Trophoblast cell (in vitro differentiated cells and primary cell): ENCODE data around the gene URI1.

ENCODE experiments used
- DNase-seq, 2 donors: peaks; one replicate each; pipeline ENCODE4 v3.0.0-alpha.2; 2016
- H2AFZ ChIP-seq: 2 replicates; pipeline ENCODE4 v1.6.1; 2013; ENCODE audit warnings: low read length, moderate library complexity, mild to moderate bottlenecking; ENCODE audit not compliant: insufficient read depth, poor library complexity
- H2AK5ac ChIP-seq: 2 replicates; pipeline ENCODE4 v1.6.1; 2013; ENCODE audit warnings: mild to moderate bottlenecking, low read length
- H2BK120ac ChIP-seq: 2 replicates; pipeline ENCODE4 v1.6.1; 2013; ENCODE audit warnings: low read length, mild to moderate bottlenecking, moderate library complexity; ENCODE audit not compliant: insufficient read depth, poor library complexity
- H2BK12ac ChIP-seq: 2 replicates; pipeline ENCODE4 v1.6.1; 2013; ENCODE audit warnings: mild to moderate bottlenecking, low read length, moderate library complexity
- H2BK5ac ChIP-seq: 2 replicates; pipeline ENCODE4 v1.6.1; 2013; ENCODE audit warnings: low read length, low read depth, moderate library complexity, mild to moderate bottlenecking; ENCODE audit not compliant: poor library complexity
- H3K14ac ChIP-seq: 2 replicates; pipeline ENCODE4 v1.6.1; 2013; ENCODE audit warnings: mild to moderate bottlenecking, low read length
- H3K18ac ChIP-seq: 2 replicates; pipeline ENCODE4 v1.6.1; 2013; ENCODE audit warnings: mild to moderate bottlenecking, low read length
- H3K23ac ChIP-seq: 2 replicates; pipeline ENCODE4 v1.6.1; 2013; ENCODE audit warnings: low read length
- H3K27ac ChIP-seq: 2 replicates; pipeline ENCODE4 v1.5.1; 2013; ENCODE audit warnings: low read depth, mild to moderate bottlenecking, inconsistent platforms, low read length, moderate library complexity
- H3K27me3 ChIP-seq: 2 replicates; pipeline ENCODE4 v1.6.1; 2013; ENCODE audit warnings: inconsistent platforms, mild to moderate bottlenecking, low read length, moderate library complexity; ENCODE audit not compliant: insufficient read depth
- H3K36me3 ChIP-seq, 2 experiments: 1 replicate in 1 of 2; 2 replicates in 1 of 2; pipeline ENCODE4 v1.6.1; 2013; ENCODE audit warnings: low read length in 2 of 2, mild to moderate bottlenecking in 2 of 2, moderate library complexity in 1 of 2; ENCODE audit not compliant: insufficient read depth in 2 of 2, control insufficient read depth in 1 of 2
- H3K4ac ChIP-seq: 2 replicates; pipeline ENCODE4 v1.6.1; 2013; ENCODE audit warnings: low read depth, mild to moderate bottlenecking, low read length, moderate library complexity
- H3K4me1 ChIP-seq, 2 experiments: 1 replicate in 1 of 2; 2 replicates in 1 of 2; pipeline ENCODE4 v1.6.1; 2013; ENCODE audit warnings: low read length in 2 of 2, mild to moderate bottlenecking in 2 of 2, moderate library complexity in 1 of 2; ENCODE audit not compliant: insufficient read depth in 2 of 2, control insufficient read depth in 1 of 2
- H3K4me2 ChIP-seq: 2 replicates; pipeline ENCODE4 v1.6.1; 2013; ENCODE audit warnings: inconsistent platforms, mild to moderate bottlenecking, low read length, moderate library complexity
- H3K4me3 ChIP-seq: 2 replicates; pipeline ENCODE4 v1.5.1; 2013; ENCODE audit warnings: mild to moderate bottlenecking, low read depth, low read length, inconsistent platforms
- H3K79me1 ChIP-seq: one replicate; pipeline ENCODE4 v1.6.1; 2013; ENCODE audit warnings: low read length
- H3K79me2 ChIP-seq: 2 replicates; pipeline ENCODE4 v1.6.1; 2013; ENCODE audit warnings: low read length, mild to moderate bottlenecking; ENCODE audit not compliant: control insufficient read depth, insufficient read depth, poor library complexity
- H3K9ac ChIP-seq: 2 replicates; pipeline ENCODE4 v1.6.1; 2013; ENCODE audit warnings: mild to moderate bottlenecking, low read length
- H3K9me3 ChIP-seq: 2 replicates; pipeline ENCODE4 v1.6.1; 2013; ENCODE audit warnings: low read depth, mild to moderate bottlenecking, control low read depth, inconsistent platforms, low read length; ENCODE audit not compliant: insufficient read depth
- H4K12ac ChIP-seq: 2 replicates; pipeline ENCODE4 v1.6.1; 2013; ENCODE audit warnings: low read depth, mild to moderate bottlenecking, low read length, moderate library complexity
- H4K8ac ChIP-seq: 2 replicates; pipeline ENCODE4 v1.6.1; 2013; ENCODE audit warnings: low read depth, mild to moderate bottlenecking, low read length, moderate library complexity
- H4K91ac ChIP-seq: one replicate; pipeline ENCODE4 v1.6.1; 2013; ENCODE audit warnings: low read depth, mild to moderate bottlenecking, low read length, moderate library complexity
- WGBS: extraction: QIAGEN DNeasy Blood & Tissue Kit; methylation state at CpG from one replicate; pipeline ENCODE4 v1.1.7; 2013; ENCODE audit warnings: missing lambda C conversion rate; ENCODE audit not compliant: insufficient read length, insufficient coverage; ENCODE audit errors: extremely low coverage; 5-methylcytosine and 5-hydroxymethylcytosine counted together

URI1 gene

DNA sequence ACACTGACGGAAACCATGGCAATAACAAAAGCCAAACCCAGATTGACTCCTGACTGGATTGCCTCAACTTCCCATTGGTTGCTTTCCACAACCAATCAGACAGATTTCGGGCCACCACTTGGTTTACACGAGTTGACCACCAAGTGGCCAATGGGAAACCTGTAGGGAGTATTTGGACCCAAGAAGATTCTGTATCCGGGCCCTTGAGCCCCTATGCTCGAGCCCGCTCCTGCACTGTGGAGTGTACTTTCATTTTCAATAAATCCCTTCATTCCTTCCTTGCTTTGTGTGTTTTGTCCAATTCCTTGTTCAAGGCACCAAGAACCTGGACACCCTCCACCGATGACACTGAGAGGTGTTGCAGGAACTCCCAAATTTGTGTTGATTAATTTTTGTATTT is 24.1 kb upstream of the URI1 start:
- H3K18ac ChIP-seq = no peak overlapping the region
- no peak overlapping the region for H2BK5ac ChIP-seq
- no peaks in the 10 kb centered on the region for H3K27me3 ChIP-seq
- no peak overlapping the region for H3K14ac ChIP-seq
- H4K12ac ChIP-seq = no peak overlapping the region
- H3K79me2 ChIP-seq = no peaks in the 10 kb centered on the region
- H2AK5ac ChIP-seq = no peak overlapping the region
- no peak overlapping the region for H2BK120ac ChIP-seq
- H3K4me2 ChIP-seq = no peak overlapping the region
- no peak for DNase-seq
- no CpG with 5 or more reads among the region's 7 CpGs for WGBS
- no peak overlapping the region for H2AFZ ChIP-seq
- H3K4ac ChIP-seq = no peak overlapping the region
- H4K91ac ChIP-seq = no peak overlapping the region
- no peak overlapping the region for H4K8ac ChIP-seq
- H2BK12ac ChIP-seq = no peak overlapping the region
- no peaks in the 10 kb centered on the region for H3K79me1 ChIP-seq
- no peak overlapping the region for H3K4me3 ChIP-seq
- H3K36me3 ChIP-seq = no peaks in the 10 kb centered on the region
- no peak overlapping the region for H3K9ac ChIP-seq
- no peak overlapping the region for H3K27ac ChIP-seq
- H3K23ac ChIP-seq = no peak overlapping the region
- H3K4me1 ChIP-seq = no peaks in the 10 kb centered on the region
- H3K9me3 ChIP-seq = no peaks in the 10 kb centered on the region

DNA sequence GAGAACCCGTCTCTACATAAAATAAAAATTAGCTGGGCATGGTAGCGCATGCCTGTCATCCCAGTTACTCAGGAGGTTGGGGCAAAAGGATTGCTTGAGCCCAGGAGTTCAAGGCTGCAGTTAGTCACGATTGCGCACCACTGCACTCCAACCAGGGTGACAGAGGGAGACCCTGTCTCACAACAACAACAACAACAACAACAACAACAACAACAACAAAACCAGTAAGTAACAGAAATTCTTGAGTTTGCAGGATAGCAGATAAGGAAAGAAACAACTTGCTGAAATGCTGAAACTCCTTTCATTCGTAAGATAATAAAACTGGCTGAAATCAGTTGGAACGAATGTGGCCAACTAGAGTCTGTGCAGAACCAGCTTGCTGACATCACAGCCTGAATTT is 23.1 kb upstream of the URI1 start:
- WGBS = no CpG with 5 or more reads among the region's 6 CpGs
- Histone ChIP-seq H3K4ac (no peak overlapping the region), H3K14ac (no peak overlapping the region), H3K9ac (no peak overlapping the region), H2BK5ac (no peak overlapping the region), H3K79me1 (no peaks in the 10 kb centered on the region), H3K4me1 (no peaks in the 10 kb centered on the region), H3K4me3 (no peak overlapping the region), H3K36me3 (no peaks in the 10 kb centered on the region), H3K27me3 (no peaks in the 10 kb centered on the region), H2BK120ac (no peak overlapping the region), H4K8ac (no peak overlapping the region), H4K91ac (no peak overlapping the region), H2AFZ (no peak overlapping the region), H3K4me2 (no peak overlapping the region), H3K18ac (no peak overlapping the region), H3K23ac (no peak overlapping the region), H2BK12ac (no peak overlapping the region), H3K27ac (no peak overlapping the region), H4K12ac (no peak overlapping the region), H3K79me2 (no peaks in the 10 kb centered on the region), H3K9me3 (peaks cover 2% of the 10 kb centered on the region), H2AK5ac (no peak overlapping the region)
- no peak for DNase-seq

DNA sequence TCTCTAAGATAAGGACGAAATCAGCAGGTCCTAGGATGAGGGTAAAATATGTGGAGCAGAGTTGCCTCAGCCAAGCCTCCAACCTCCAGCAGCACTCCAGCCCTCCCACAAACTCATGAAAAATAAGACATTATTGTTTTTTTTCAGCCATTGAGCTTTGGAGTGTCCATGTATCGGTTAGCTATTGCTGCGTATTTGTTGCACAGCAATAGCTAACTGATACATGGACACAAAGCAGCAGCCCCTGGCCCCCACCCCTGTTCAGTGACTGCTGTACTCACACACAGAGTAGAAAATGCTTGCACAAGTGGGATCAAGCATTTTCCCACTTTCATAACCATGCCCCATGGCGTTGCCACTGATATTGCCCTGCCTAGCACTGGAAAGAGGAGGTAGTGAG is 19.1 kb upstream of the URI1 start:
- H2BK12ac ChIP-seq = no peak overlapping the region
- peak overlapping the region; percentile 46 for H3K23ac ChIP-seq
- H2BK5ac ChIP-seq = no peak overlapping the region
- H2BK120ac ChIP-seq = no peak overlapping the region
- H3K4me2 ChIP-seq = no peak overlapping the region
- H4K91ac ChIP-seq = no peak overlapping the region
- H3K4me3 ChIP-seq = no peak overlapping the region
- no peak for DNase-seq
- no peak overlapping the region for H3K27ac ChIP-seq
- no peak overlapping the region for H3K14ac ChIP-seq
- no peaks in the 10 kb centered on the region for H3K79me1 ChIP-seq
- no peak overlapping the region for H3K18ac ChIP-seq
- no peak overlapping the region for H3K9ac ChIP-seq
- H3K27me3 ChIP-seq = no peaks in the 10 kb centered on the region
- no peak overlapping the region for H2AFZ ChIP-seq
- WGBS = no CpG with 5 or more reads among the region's 4 CpGs
- H2AK5ac ChIP-seq = no peak overlapping the region
- H3K9me3 ChIP-seq = peaks cover 2% of the 10 kb centered on the region
- H4K12ac ChIP-seq = no peak overlapping the region
- no peak overlapping the region for H4K8ac ChIP-seq
- H3K36me3 ChIP-seq = no peaks in the 10 kb centered on the region
- H3K79me2 ChIP-seq = no peaks in the 10 kb centered on the region
- no peak overlapping the region for H3K4ac ChIP-seq
- H3K4me1 ChIP-seq = no peaks in the 10 kb centered on the region

DNA sequence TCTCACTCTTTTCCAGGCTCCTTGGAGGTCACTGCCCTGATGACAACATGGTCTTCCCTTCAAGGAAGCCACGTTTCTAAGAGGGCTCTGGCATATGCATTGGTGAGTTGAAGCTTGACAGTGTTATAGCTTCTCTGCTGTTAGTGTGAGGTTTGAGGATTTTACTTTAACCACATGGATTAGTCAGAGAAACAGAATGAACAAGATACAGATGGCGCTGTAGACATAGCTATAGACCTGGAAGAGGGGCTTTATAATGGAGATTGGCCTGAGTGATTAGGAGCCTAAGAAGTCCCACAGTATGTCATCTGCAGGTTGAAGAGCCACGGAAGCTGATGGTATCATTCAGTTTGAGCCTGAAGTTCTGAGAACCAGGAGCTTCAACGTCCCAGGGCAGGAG is 18.4 kb upstream of the URI1 start:
- no peak overlapping the region for H3K27ac ChIP-seq
- H3K4me3 ChIP-seq = no peak overlapping the region
- H3K9me3 ChIP-seq = peaks cover 2% of the 10 kb centered on the region

More for the DNA sequence above, 18.4 kb upstream of the URI1 start:
- H2AK5ac ChIP-seq = no peak overlapping the region
- no peaks in the 10 kb centered on the region for H3K27me3 ChIP-seq
- no peak for DNase-seq
- no peak overlapping the region for H3K18ac ChIP-seq
- H3K4me2 ChIP-seq = no peak overlapping the region
- H2BK12ac ChIP-seq = no peak overlapping the region
- H4K8ac ChIP-seq = no peak overlapping the region
- no peak overlapping the region for H2BK5ac ChIP-seq
- WGBS = no CpG with 5 or more reads among the region's 4 CpGs
- no peak overlapping the region for H3K4ac ChIP-seq
- no peaks in the 10 kb centered on the region for H3K4me1 ChIP-seq
- H3K23ac ChIP-seq = no peak overlapping the region
- H3K9ac ChIP-seq = no peak overlapping the region
- no peak overlapping the region for H4K91ac ChIP-seq
- no peak overlapping the region for H2AFZ ChIP-seq
- H3K79me1 ChIP-seq = no peaks in the 10 kb centered on the region
- no peaks in the 10 kb centered on the region for H3K36me3 ChIP-seq
- no peak overlapping the region for H3K14ac ChIP-seq
- no peak overlapping the region for H2BK120ac ChIP-seq
- H3K79me2 ChIP-seq = no peaks in the 10 kb centered on the region
- no peak overlapping the region for H4K12ac ChIP-seq
